Neural progenitor cell (in vitro differentiated cells): Measurements from ENCODE around the gene SP100. TPM values are rescaled to one million over a fixed set of nuclear protein-coding genes. Genes with fewer than 3 reads are reported as not detected.

Experiments
- DNase-seq: peaks from one replicate; pipeline ENCODE4 v3.0.0-alpha.2; 2016; ENCODE audit warnings: low spot score
- H2AFZ ChIP-seq: fragments of 200-600 bp; sonication (generic); replicated peaks from 2 replicates; pipeline ENCODE4 v1.6.1; 2016; ENCODE audit warnings: antibody characterized with exemption
- H3F3A ChIP-seq: fragments of 200-600 bp; sonication (generic); 2 replicates; pipeline ENCODE4 v1.6.1; 2016; ENCODE audit warnings: antibody characterized with exemption, low read depth
- H3K27ac ChIP-seq: fragments of 200-600 bp; sonication (generic); 2 replicates; pipeline ENCODE4 v1.5.1; 2016; ENCODE audit warnings: mild to moderate bottlenecking
- H3K27me3 ChIP-seq: fragments of 200-600 bp; sonication (generic); 2 replicates; pipeline ENCODE4 v1.6.1; 2016; ENCODE audit warnings: mild to moderate bottlenecking, moderate library complexity
- H3K36me3 ChIP-seq: fragments of 200-600 bp; sonication (generic); 2 replicates; pipeline ENCODE4 v1.5.1; 2016
- H3K4me1 ChIP-seq: fragments of 200-600 bp; sonication (generic); 2 replicates; pipeline ENCODE4 v1.6.1; 2016; ENCODE audit warnings: mixed run types
- H3K4me2 ChIP-seq: fragments of 200-600 bp; sonication (generic); 2 replicates; pipeline ENCODE4 v1.6.1; 2016
- H3K4me3 ChIP-seq: fragments of 200-600 bp; sonication (generic); 2 replicates; pipeline ENCODE4 v1.5.1; 2016
- H3K79me2 ChIP-seq: fragments of 200-600 bp; sonication (generic); 2 replicates; pipeline ENCODE4 v1.6.1; 2016; ENCODE audit warnings: low read depth
- H3K9ac ChIP-seq: fragments of 200-600 bp; sonication (generic); 2 replicates; pipeline ENCODE4 v1.6.1; 2016
- H3K9me3 ChIP-seq: fragments of 200-600 bp; sonication (generic); 2 replicates; pipeline ENCODE4 v1.5.1; 2016; ENCODE audit warnings: low read depth
- H4K20me1 ChIP-seq: fragments of 200-600 bp; sonication (generic); 2 replicates; pipeline ENCODE4 v1.6.1; 2016; ENCODE audit warnings: low read depth
- H3K27ac Mint-ChIP-seq: 3 replicates; pipeline ENCODE4 v1.8.0; 2021; ENCODE audit warnings: mixed read lengths
- H3K27me3 Mint-ChIP-seq: 2 replicates; pipeline ENCODE4 v1.8.0; 2022; ENCODE audit warnings: low read depth, mild to moderate bottlenecking, inconsistent platforms, moderate library complexity, mixed read lengths; ENCODE audit not compliant: insufficient read depth
- H3K36me3 Mint-ChIP-seq: 3 replicates; pipeline ENCODE4 v1.8.0; 2021; ENCODE audit warnings: mixed read lengths
- H3K4me1 Mint-ChIP-seq: 3 replicates; pipeline ENCODE4 v1.8.0; 2021; ENCODE audit warnings: mixed read lengths
- H3K4me3 Mint-ChIP-seq: 3 replicates; pipeline ENCODE4 v1.8.0; 2021; ENCODE audit warnings: mild to moderate bottlenecking, moderate library complexity, mixed read lengths
- H3K9me3 Mint-ChIP-seq: 3 replicates; pipeline ENCODE4 v1.8.0; 2020; ENCODE audit warnings: mixed read lengths
- EZH2 ChIP-seq: fragments of 200-600 bp; sonication (generic); IDR thresholded peaks from 2 replicates; pipeline ENCODE4 v1.6.1; 2017; ENCODE audit warnings: antibody characterized with exemption, mild to moderate bottlenecking, moderate library complexity
- EZH2phosphoT487 ChIP-seq: fragments of 200-600 bp; sonication (generic); IDR thresholded peaks from 2 replicates; pipeline ENCODE4 v1.6.1; 2017; ENCODE audit warnings: antibody characterized with exemption
- total RNA-seq: library from RNA; depleted of rRNA; stranded (reverse); fragments of >200 nt; gene quantifications from 2 replicates; pipeline ENCODE4 v1.2.3, GENCODE V29; 2015; ENCODE audit warnings: low replicate concordance
- TF ChIP-seq, protein P1 (sequence below): fragments of 200-600 bp; sonication (generic); IDR thresholded peaks from 2 replicates; pipeline ENCODE4 v1.5.1; 2017; ENCODE audit warnings: antibody characterized with exemption, mild to moderate bottlenecking

SP100 gene
- 0.69 TPM in 1 of 2 replicates, not detected in the other for total RNA-seq

- Histone ChIP-seq H3K36me3 (no peaks in the 10 kb centered on the region), H3K4me2 (no peak within 1 kb of the TSS), H4K20me1 (no peaks in the 10 kb centered on the region), H2AFZ (peak within 1 kb of the TSS; percentile 81), H3K27ac (no peak within 1 kb of the TSS), H3K9ac (no peak within 1 kb of the TSS), H3K4me3 (no peak within 1 kb of the TSS), H3K9me3 (no peaks in the 10 kb centered on the region), H3K79me2 (no peaks in the 10 kb centered on the region), H3K27me3 (peaks cover 22% of the 10 kb centered on the region), H3F3A (no peaks in the 10 kb centered on the region), H3K4me1 (no peaks in the 10 kb centered on the region)
- Mint-ChIP-seq H3K27ac (no peak within 1 kb of the TSS), H3K4me3 (no peak within 1 kb of the TSS), H3K4me1 (peaks cover 3% of the 10 kb centered on the region), H3K36me3 (no peaks in the 10 kb centered on the region), H3K9me3 (no peaks in the 10 kb centered on the region), H3K27me3 (peaks cover 17% of the 10 kb centered on the region)
- no peak for DNase-seq
- TF ChIP-seq EZH2: no peak
Observed at GRCh38 chr2:230416061-230416721, at the start of gene SP100. Gene SP100 (plus strand): TSS chr2:230416201. CDS start chr2:230416297, 96 bp downstream.

DNA sequence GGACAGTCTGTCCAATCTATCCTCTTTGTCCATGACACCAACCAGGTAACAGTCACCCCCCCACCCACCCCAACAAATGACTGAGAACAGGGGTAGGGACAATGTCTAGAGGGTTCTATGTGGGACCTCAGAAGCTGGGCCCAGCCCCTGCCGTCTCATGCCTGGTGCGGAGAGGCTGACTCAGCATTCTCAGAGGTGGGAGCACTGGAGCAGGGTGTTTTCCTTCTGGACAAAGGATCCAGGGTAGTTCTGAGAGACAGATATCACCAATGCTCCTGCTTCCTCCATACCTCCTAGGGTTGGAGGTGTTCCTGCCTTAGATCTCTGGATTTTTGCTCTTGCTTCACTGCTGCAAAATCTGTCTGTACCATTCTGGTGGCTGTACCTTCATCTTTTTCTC is 33.9 kb upstream of the SP100 start:
- H3K4me1 ChIP-seq: no peaks in the 10 kb centered on the region
- Mint-ChIP-seq H3K27ac (no peak overlapping the region), H3K4me1 (no peaks in the 10 kb centered on the region), H3K4me3 (no peak overlapping the region), H3K9me3 (no peaks in the 10 kb centered on the region), H3K36me3 (no peaks in the 10 kb centered on the region), H3K27me3 (no peaks in the 10 kb centered on the region)
- H3K36me3 ChIP-seq: no peaks in the 10 kb centered on the region
- no peak overlapping the region for H3K27ac ChIP-seq
- no peaks in the 10 kb centered on the region for H4K20me1 ChIP-seq
- H3K9me3 ChIP-seq: no peaks in the 10 kb centered on the region
- no peaks in the 10 kb centered on the region for H3F3A ChIP-seq
- no peak for DNase-seq
- TF ChIP-seq EZH2phosphoT487: no peak
- TF ChIP-seq, protein P1, sequence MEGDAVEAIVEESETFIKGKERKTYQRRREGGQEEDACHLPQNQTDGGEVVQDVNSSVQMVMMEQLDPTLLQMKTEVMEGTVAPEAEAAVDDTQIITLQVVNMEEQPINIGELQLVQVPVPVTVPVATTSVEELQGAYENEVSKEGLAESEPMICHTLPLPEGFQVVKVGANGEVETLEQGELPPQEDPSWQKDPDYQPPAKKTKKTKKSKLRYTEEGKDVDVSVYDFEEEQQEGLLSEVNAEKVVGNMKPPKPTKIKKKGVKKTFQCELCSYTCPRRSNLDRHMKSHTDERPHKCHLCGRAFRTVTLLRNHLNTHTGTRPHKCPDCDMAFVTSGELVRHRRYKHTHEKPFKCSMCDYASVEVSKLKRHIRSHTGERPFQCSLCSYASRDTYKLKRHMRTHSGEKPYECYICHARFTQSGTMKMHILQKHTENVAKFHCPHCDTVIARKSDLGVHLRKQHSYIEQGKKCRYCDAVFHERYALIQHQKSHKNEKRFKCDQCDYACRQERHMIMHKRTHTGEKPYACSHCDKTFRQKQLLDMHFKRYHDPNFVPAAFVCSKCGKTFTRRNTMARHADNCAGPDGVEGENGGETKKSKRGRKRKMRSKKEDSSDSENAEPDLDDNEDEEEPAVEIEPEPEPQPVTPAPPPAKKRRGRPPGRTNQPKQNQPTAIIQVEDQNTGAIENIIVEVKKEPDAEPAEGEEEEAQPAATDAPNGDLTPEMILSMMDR: no peak
- no peak for TF ChIP-seq EZH2
- H3K4me3 ChIP-seq: no peak overlapping the region
- no peaks in the 10 kb centered on the region for H3K79me2 ChIP-seq
- no peak overlapping the region for H3K9ac ChIP-seq
- no peaks in the 10 kb centered on the region for H3K27me3 ChIP-seq
- H3K4me2 ChIP-seq: no peak overlapping the region
- no peak overlapping the region for H2AFZ ChIP-seq

- Histone ChIP-seq H4K20me1 (no peaks in the 10 kb centered on the region), H3K79me2 (no peaks in the 10 kb centered on the region), H3K4me2 (no peak overlapping the region), H3K9me3 (no peaks in the 10 kb centered on the region), H3K4me3 (no peak overlapping the region), H2AFZ (no peak overlapping the region), H3K4me1 (no peaks in the 10 kb centered on the region), H3K36me3 (no peaks in the 10 kb centered on the region), H3K9ac (no peak overlapping the region), H3F3A (no peaks in the 10 kb centered on the region), H3K27ac (no peak overlapping the region), H3K27me3 (no peaks in the 10 kb centered on the region)
- Mint-ChIP-seq H3K4me1 (no peaks in the 10 kb centered on the region), H3K27ac (no peak overlapping the region), H3K27me3 (no peaks in the 10 kb centered on the region), H3K36me3 (no peaks in the 10 kb centered on the region), H3K9me3 (no peaks in the 10 kb centered on the region), H3K4me3 (no peak overlapping the region)
- TF ChIP-seq EZH2phosphoT487: no peak
- no peak for TF ChIP-seq EZH2
- TF ChIP-seq, protein P1: no peak
- no peak for DNase-seq
Observed at GRCh38 chr2:230383453-230383852, 32.5 kb upstream of the SP100 start.

DNA sequence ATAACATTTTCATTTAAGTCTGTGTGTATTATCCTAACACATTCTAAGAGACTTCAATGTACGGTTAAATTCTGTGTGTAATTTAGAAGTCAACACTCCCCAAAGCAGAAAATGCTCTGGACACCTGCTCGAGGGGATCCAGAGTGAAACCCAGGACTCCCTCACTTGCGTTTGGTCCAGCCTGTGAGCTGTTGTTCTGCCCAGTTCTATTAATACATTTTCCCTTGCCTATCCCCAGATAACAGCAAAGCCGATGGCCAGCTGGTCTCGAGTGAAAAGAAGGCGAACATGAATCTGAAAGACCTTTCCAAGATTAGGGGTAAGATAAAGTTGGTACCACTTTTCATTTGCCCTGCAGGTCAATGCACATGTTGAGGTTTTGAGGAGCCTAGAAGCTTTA is 31.0 kb upstream of the SP100 start:
- TF ChIP-seq, protein P1: no peak
- TF ChIP-seq EZH2: no peak
- TF ChIP-seq EZH2phosphoT487: no peak
- no peak overlapping the region for H3K4me3 Mint-ChIP-seq

More for the DNA sequence above, 31.0 kb upstream of the SP100 start:
- Mint-ChIP-seq H3K27ac (no peak overlapping the region), H3K36me3 (no peaks in the 10 kb centered on the region), H3K27me3 (no peaks in the 10 kb centered on the region), H3K9me3 (no peaks in the 10 kb centered on the region), H3K4me1 (no peaks in the 10 kb centered on the region)
- no peak overlapping the region for H3K27ac ChIP-seq
- no peak overlapping the region for H3K4me3 ChIP-seq
- H3K4me2 ChIP-seq: no peak overlapping the region
- no peak for DNase-seq
- H3K9me3 ChIP-seq: no peaks in the 10 kb centered on the region
- peaks cover 7% of the 10 kb centered on the region for H3K4me1 ChIP-seq
- H3K27me3 ChIP-seq: no peaks in the 10 kb centered on the region
- no peaks in the 10 kb centered on the region for H3K36me3 ChIP-seq
- no peak overlapping the region for H3K9ac ChIP-seq
- H4K20me1 ChIP-seq: no peaks in the 10 kb centered on the region
- H3K79me2 ChIP-seq: no peaks in the 10 kb centered on the region
- no peak overlapping the region for H2AFZ ChIP-seq
- no peaks in the 10 kb centered on the region for H3F3A ChIP-seq
